DMS114 treated with DMSO at 0.1 percent for 48 hours (cell line): ENCODE measurements around the gene RNASEH2C.
"Not testable (repeated sequence)": the region's sequence is repeated elsewhere in the genome, so short reads cannot be mapped to it uniquely, and the experiment has no call there.

Source experiments
- DNase-seq: peaks from one replicate; lab custom pipeline; 2025; ENCODE audit not compliant: unreplicated experiment; lab: John Stamatoyannopoulos, UW

RNASEH2C gene

DNA sequence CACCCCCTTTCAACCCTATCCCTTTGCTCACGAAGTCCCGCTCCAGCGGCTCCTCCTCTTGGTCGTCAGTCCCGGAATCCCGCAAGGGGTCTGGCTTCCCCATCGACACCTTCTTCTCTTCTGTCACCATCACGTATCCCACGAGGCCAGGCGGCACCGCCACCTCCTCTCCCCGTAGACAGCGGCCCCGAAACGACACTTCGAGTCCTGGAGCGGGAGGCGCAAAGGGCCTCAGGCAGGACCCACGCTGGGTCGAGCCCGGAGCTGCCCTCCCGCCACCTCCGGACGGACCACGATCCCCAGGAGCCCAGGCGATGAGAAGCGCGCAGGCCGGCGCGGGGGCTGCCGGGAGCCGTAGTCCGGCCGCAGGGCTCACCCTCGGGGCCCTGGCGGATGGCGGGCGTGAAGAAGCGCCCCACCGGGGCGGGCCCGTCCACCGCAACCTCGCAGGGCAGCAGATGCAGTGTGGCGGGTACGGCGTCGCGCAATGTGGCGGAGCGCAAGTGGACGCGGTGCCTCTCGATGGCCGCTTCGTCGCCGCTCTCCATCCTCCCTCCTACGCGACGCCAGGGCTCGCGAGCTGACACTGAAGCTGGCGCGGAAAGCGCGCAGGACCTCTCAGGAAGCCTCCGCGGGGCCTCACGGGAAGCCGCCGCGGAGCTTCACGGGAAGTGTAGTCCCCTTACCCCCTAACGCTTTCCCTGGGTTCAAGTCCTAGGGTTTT lies at the start of gene RNASEH2C:
Gene RNASEH2C, minus strand, starts transcription at position 588 of the 724 bp plus-strand sequence. Its CDS starts 40 bp downstream, at position 548.
- DNase-seq, result peak; percentile 78

DNA sequence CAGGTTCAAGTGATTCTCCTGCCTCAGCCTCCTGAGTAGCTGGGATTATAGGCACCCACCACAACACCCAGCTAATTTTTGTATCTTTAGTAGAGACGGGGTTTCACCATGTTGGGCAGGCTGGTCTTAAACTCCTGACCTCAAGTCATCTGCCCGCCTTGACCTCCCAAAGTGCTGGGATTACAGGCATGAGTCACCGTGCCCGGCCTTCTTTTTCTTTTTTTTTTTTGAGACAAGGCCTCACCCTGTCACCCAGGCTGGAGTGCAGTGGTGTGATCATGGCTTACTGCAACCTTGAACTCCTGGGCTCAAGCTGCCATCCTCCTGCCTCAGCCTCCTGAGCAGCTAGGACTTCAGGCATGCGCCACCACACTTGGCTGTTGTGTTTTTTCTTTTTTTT lies 47.2 kb upstream of the RNASEH2C start:
- DNase-seq, result not testable (repeated sequence)

DNA sequence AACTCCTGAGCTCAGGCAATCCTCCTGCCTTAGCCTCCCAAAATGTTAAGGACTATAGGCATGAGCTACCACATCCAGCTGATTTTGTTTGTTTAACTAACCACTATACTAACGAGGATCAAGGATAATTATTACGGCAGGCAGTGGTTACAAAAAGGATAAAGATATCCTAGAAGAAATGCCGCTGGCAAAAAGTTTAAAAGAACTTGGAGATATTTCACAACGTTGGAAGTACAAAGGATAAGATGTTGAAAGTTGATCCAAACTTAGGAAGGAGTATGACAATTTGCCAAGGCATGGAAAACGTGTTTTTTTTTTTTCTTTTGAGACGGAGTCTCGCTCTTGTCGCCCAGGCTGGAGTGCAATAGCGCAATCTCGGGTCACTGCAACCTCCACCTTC lies 46.8 kb upstream of the RNASEH2C start:
- DNase-seq, result no peak

DNA sequence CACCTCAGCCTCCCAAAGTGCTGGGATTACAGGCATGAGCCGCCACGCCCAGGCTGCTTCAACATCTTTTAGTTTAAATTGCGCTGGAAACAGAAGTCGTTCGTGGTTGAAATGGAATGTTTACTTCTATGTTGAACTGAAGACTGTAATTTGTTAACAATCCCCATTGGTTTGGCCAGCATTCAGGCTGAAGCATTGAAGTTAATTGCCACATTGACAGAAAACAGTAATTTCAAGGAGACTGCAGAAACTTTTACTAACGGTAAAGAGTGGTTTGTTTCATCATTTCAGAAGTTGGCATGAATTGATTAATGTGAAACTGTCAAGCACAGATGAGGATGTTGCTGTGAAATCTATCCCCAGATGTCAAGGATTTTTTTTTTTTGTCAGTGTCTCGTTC lies 45.9 kb upstream of the RNASEH2C start:
- DNase-seq, result no peak

DNA sequence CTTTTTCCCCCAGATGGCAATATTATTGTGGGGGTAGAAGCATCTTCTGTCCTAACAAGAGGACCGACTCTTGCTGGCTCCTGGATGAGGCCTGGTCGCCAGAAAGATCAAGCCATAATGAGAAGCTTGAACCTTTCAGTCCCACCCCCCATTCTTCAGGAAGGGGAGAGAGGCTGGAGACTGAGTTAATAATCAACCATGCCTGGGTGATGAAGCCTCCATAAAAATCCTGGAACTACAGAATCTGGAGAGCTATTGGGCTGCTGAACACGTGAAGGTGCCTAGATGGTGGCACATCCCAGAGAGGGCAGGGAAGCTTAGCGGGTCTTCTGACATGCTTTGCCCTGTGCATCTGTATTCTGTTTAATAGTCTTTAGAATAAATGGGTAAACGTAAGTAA lies 43.8 kb upstream of the RNASEH2C start:
- DNase-seq, result no peak

DNA sequence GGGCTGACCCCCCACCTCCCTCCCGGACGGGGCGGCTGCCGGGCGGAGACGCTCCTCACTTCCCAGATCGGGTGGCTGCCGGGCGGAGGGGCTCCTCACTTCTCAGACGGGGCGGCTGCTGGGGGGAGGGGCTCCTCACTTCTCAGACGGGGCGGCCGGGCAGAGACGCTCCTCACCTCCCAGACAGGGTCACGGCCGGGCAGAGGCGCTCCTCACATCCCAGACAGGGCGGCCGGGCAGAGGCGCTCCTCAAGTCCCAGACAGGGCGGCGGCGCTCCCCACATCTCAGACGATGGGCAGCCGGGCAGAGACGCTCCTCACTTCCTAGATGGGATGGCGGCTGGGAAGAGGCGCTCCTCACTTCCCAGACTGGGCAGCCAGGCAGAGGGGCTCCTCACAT lies 42.2 kb upstream of the RNASEH2C start:
- not testable (repeated sequence) for DNase-seq

DNA sequence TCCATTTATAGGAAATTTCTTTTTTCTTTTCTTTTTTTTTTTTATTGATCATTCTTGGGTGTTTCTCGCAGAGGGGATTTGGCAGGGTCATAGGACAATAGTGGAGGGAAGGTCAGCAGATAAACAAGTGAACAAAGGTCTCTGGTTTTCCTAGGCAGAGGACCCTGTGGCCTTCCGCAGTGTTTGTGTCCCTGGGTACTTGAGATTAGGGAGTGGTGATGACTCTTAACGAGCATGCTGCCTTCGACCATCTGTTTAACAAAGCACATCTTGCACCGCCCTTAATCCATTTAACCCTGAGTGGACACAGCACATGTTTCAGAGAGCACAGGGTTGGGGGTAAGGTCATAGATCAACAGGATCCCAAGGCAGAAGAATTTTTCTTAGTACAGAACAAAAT lies 41.6 kb upstream of the RNASEH2C start:
- not testable (repeated sequence) for DNase-seq

DNA sequence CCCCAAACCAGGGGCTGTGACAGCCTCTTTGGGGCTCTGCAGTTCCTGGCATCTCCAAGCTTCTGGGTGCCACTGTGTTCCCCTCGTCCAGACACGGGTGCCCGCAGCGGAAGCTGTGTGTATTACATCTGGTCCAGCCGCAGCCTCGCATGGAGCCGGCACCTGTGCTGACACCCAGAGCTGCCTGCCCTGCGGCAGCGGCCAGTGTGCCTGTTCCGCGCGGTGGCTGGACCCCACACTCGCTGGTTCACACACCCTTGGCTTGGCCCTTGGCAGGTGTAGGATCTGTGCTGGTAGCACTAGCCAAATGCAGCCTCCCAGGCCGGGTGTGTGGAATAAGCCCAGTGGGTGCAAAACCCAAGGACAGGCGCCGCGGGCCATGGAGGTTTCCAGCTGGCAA lies 24.5 kb upstream of the RNASEH2C start:
- DNase-seq, result no peak

DNA sequence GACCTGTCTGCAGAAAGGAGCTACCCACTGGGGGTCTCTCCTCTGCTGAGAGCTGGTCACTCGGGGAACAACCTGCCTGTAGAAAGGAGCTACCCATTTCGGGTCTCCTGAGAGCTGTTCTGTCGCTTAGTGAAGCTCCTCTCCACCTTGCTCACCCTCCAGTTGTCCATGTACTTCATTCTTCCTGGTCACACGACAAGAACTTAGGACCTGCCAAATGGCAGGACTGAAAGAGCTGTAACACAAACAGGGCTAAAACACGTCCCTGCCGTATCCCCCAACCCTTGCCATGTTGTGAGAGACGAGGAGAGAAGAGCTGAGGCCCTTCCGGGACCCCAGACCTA lies 24.1 kb upstream of the RNASEH2C start:
- DNase-seq, result no peak

DNA sequence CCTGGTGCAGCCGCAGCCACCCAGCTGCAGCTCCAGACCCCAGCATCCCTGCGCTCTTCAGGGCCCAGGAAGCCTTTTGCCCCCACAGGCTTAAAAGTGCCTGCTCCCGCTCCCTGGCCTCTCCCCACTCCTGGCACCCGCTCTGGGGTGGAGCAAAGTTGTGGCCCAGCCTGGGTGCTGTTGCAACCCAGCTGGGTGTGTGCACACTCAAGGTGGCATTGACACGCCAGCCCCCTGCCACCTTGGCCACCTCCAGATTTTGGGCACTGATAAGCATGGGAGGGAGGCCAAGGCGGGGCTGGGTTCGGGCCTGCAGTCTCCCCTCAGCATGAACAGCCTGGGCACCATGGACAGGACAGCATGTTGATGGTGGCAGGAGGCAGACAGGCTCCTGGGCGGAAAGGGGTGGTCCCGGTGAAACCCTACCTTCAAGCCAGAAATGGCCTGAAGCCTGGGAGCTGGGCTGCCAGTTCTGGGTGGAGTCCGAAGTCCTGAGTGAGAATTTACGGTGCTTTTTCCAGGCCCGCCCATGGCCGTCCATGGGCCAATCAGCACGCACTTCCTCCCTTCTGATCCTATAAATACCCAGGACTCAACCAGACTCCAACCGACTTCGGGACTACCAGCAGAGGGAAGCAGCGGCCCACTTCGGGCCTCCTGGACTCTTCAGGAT lies 23.6 kb upstream of the RNASEH2C start:
- no peak for DNase-seq

DNA sequence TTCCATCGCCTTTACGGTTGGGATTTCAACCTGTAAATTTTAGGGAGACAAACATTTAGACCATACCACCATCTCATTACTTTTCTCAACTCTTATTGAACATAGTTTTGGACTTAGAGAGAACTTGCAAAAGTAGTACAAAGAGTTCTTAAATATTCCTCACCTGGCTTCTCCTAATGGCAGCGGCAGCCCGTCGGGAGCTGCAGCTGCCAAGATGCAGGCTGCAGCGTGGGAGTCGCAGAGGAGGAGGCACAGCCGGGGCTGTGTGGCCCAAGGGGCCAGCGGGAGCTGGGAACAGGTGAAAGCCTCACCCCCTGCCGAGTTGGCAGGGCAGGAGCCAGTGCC lies 23.1 kb upstream of the RNASEH2C start:
- no peak for DNase-seq

DNA sequence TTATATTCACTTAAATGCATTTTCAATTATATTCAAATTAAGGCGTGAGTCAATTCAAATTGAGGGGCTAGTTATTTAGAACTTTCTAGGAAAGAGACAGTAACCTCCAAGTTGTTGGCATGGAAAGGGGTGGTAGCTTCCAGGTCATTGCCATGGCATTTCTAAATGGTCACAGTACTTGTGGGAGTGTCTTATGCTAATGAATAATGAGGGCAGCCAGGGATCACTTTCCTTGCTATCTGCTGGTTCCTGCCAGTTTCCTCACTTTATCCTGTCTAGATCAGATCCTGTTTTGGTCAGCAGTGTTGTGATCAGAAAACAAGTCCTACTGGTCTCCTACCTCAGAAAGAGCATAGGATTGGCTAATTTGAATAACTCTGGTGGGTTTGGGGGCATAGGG lies 21.8 kb upstream of the RNASEH2C start:
- DNase-seq, result no peak

DNA sequence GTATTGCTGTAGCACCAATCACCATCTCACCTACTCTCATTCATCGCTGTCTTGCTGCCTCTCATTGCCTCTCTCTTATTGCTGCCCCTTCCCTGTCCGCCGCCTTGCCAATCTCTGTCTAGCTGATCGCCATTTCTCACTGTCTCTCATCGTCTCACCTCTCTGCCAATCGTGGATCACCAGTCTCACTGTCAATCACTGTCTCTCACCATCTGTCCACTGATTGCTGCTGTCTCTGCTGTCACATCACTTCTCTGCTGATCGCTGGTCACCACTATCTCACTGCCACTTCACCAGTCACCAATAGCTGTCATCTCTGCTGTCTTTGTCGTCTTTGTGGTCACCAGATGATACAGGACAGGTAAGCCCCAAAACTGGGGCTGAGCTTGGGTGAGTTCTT lies 20.6 kb upstream of the RNASEH2C start:
- no peak for DNase-seq

DNA sequence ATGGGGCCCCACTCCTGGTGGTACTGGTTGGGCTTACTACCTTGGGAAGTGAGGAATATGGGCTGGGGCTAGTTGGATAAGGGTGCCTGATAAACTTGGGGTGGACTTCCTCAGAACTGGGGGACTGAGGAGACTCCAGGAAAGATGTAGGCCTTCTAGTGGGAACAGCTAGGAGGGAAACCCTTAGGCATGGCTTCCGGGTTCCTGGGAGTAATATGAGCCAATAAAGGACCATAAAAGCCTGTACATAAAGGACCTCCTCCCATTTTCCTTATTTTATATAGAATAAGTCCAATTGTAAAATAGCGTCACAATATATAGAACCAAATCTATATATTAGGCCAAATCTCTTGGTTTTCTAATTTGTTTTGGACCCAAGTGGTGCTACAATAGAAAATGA lies 18.4 kb upstream of the RNASEH2C start:
- no peak for DNase-seq

DNA sequence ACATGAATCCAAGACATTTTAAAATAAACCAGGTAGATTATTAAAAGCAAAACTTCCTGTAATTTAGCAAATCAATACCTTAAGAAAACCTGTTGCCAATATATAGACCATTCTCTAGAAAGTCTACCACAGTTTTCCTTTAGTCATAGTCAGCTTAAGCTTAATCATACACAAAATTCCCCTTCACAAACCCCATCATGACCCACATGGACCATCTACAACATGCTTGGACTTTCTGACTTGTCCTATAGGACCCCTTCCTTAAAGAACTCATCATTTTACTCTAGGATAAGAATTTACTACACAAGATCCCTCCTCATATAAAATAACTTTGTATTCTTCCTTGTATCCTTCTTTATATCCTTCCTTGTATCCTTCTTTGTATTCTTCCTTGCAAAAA lies 16.2 kb upstream of the RNASEH2C start:
- no peak for DNase-seq

DNA sequence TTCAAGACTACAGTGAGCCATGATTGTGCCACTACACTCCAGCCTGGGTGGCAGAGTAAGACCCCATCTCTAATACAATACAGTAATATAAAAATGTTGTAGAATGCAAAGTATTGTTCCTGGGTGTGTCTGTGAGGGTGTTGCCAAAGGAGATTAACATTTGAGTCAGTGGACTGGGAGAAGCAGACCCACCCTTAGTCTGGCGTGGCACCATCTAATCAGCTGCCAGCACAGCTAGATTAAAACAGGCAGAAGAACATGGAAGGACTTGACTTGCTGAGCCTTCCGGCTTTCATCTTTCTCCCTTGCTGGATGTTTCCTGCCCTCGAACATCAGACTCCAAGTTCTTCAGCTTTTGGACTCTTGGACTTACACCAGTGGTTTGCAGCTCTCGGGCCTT lies 14.5 kb upstream of the RNASEH2C start:
- DNase-seq, result not testable (repeated sequence)

DNA sequence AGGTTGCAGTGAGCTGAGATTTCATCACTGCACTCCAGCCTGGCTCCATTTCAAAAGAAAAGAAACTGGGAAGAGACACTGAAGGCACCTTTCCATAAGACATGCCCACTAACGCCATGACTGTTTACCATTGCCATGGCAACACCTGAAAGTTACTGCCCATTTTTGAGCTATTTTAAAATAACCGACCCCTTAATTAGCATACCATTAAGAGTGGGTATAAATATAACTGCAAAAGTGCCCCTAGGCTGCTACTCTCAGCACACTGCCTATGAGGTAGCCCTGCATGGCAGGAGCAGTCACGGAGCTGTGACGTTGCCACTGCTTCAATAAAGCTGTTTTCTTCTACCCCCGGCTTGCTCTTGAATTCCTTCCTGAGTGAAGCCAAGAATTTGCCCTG lies 9.9 kb upstream of the RNASEH2C start:
- DNase-seq, result no peak

DNA sequence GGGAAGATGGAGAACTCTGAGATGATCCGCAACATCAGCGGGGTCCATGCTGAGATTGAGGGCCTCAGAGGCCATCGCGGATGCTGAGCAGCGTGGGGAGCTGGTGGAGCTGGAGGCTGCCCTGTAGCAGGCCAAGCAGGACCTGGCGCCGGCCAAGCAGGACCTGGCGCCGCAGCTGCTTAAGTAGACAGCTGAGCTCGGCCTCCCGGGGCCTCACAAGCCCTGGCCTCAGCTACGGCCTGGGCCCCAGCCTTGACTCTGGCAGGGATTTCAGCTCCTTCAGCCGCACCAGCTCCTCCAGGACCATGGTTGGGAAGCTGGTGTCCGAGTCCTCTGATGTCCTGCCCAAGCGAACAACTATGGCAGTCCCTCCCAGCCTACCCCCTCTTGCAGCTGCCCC lies 7.3 kb upstream of the RNASEH2C start:
- no peak for DNase-seq

DNA sequence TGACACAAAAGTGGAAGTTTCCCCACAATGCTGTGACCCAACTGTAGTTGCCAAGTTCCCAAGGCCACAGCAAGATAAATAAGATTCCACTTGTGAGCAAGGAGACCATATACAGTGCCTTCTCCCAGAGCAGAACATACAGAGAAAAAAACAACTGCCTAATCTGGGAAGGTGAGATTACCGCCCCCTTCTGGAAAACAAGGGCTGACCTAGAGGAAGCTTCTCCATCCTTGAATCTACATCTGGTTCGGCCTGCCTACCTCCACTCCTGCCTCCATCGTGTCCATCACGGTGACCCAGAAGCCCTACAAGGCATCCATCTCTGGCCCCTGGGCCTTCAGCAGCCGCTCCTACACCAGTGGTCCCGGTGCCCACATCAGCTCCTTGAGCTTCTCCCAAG lies 6.1 kb upstream of the RNASEH2C start:
- no peak for DNase-seq

DNA sequence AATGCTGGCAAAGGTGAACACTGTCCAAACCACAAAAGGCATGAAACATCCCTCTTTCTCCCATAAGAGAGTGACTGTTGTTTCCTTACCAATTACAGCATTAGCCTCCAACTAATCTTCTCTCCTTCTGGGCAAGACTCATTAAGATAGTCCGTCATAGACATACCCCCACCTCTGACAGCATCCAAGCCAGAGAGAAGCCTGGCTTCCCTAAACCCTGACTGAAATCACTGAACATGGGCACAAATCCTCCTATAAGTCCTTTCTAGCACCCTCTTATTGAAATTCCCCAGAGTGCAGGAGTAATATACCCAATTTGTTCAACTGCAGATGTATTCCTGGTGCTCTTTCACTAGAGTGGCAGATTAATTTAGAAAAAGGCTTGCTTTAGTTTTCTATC lies 1.7 kb upstream of the RNASEH2C start:
- DNase-seq, result no peak

DNA sequence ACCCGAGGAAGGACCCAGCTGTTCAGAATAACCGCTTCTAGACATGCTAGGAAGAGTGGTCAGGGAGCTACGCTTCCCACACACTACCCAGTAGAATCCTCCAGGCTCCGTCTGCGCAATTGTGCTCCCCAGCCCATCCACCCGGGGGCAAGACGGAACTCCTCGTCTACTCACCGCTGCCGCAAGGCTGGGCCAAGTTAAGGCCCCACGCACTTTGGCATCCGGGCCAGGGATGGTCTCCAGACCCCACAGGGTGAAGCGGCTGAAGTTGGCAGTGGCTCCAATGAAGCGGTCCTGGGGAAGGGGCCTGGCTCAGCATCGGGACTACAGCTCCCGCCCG lies 757 bp downstream of the RNASEH2C start:
- no peak for DNase-seq

DNA sequence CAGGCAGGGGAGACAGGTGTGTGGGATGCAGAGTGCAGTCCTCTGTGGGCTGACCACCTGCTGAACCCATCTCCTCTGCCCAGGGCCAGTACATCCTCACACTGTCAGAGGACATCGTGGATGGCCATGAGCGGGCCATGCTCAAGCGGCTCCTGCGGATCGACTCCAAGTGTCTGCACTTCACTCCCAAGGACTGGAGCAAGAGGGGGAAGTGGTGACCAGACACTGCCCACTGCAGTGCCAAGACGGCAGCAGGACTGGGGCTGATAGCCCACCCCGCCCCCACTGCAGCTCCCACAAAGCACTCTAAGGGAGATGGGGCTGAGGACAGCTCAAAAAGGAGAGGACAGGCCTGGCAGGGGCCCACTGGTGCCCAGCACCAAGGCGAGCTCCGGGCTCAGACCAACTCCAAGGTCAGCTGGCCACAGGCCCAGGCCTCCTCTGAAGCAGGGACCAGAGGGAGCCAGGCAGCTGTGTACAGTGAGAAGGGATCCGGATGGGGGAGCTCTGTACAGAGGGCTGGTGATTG lies 1.6 kb downstream of the RNASEH2C start:
- DNase-seq, result no peak

DNA sequence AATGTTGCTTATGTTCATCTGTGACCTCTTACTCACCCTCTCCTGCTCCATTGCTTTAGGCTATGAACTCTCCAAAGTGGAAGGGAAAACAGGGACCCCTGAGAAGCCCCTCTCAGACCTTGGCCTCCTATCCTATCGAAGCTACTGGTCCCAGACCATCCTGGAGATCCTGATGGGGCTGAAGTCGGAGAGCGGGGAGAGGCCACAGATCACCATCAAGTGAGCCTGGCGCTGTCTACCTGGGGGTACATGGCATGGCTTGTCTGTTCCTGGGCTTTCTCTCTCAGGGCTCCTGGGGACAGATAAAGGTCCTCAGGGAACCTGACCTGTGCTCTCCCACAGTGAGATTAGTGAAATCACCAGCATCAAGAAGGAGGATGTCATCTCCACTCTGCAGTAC lies 2.1 kb downstream of the RNASEH2C start:
- no peak for DNase-seq
